SK-N-SH (cell line): ENCODE data around the gene GPR158. TPM values are rescaled to one million over a fixed set of nuclear protein-coding genes. Genes with fewer than 3 reads are reported as not detected.

Source experiments
- CTCF ChIA-PET: fragments of 300-600, 350-600 bp; formaldehyde crosslinking; extraction: SDS; loops from one replicate; lab custom pipeline; 2021; lab: Yijun Ruan, JAX
- POLR2A ChIA-PET: fragments of 350-600 bp; sonication (Branson Sonifier 250); formaldehyde crosslinking; extraction: SDS; loops from one replicate; lab custom pipeline; 2020; ENCODE audit warnings: antibody characterized with exemption, inconsistent platforms; lab: Yijun Ruan, JAX
- DNase-seq: peaks from one replicate; pipeline ENCODE4 v3.0.0; 2012
- H2AFZ ChIP-seq: fragments of 200-600 bp; sonication (generic); 2 replicates; pipeline ENCODE4 v1.8.1; 2016; ENCODE audit warnings: antibody characterized with exemption, mild to moderate bottlenecking, low read depth
- H3F3A ChIP-seq: fragments of 200-600 bp; sonication (generic); replicated peaks from 2 replicates; pipeline ENCODE3; 2016; ENCODE audit warnings: antibody characterized with exemption, mild to moderate bottlenecking; ENCODE audit not compliant: insufficient read depth
- H3K27ac ChIP-seq, 2 experiments: fragments of 200-500 bp in 1 of 2; fragments of 200-600 bp in 1 of 2; sonication (Bioruptor generic) in 1 of 2; sonication (generic), shearing (Covaris generic) in 1 of 2; 2 replicates each; pipeline versions ENCODE4 v1.5.1 to v1.6.1; 2014 to 2016; ENCODE audit warnings: low read depth in 2 of 2, inconsistent platforms in 1 of 2, low read length in 1 of 2, mild to moderate bottlenecking in 1 of 2, mixed read lengths in 1 of 2
- H3K27me3 ChIP-seq: fragments of 200-600 bp; sonication (generic), shearing (Covaris generic); 2 replicates; pipeline ENCODE4 v1.6.1; 2016; ENCODE audit warnings: mixed run types; ENCODE audit not compliant: insufficient read depth
- H3K36me3 ChIP-seq, 2 experiments: fragments of 200-500 bp in 1 of 2; fragments of 200-600 bp in 1 of 2; sonication (Bioruptor generic) in 1 of 2; sonication (generic) in 1 of 2; replicated peaks in 1 of 2; 2 replicates each; pipeline versions ENCODE3 to v1.5.1; 2014 to 2016; ENCODE audit warnings: low read length in 1 of 2, mild to moderate bottlenecking in 1 of 2; ENCODE audit not compliant: insufficient read depth in 2 of 2, control insufficient read depth in 1 of 2
- H3K4me1 ChIP-seq, 2 experiments: fragments of 200-500 bp in 1 of 2; fragments of 200-600 bp in 1 of 2; sonication (Bioruptor generic) in 1 of 2; sonication (generic), shearing (Covaris generic) in 1 of 2; 2 replicates each; pipeline versions ENCODE4 v1.5.1 to v1.6.1; 2014 to 2016; ENCODE audit warnings: low read depth in 1 of 2, low read length in 1 of 2, mixed run types in 1 of 2; ENCODE audit not compliant: insufficient read depth in 2 of 2, control insufficient read depth in 1 of 2
- H3K4me2 ChIP-seq: fragments of 200-600 bp; sonication (generic), shearing (Covaris generic); 2 replicates; pipeline ENCODE4 v1.6.1; 2017; ENCODE audit warnings: mixed run types
- H3K4me3 ChIP-seq, 2 experiments: fragments of 200-500 bp in 1 of 2; fragments of 200-600 bp in 1 of 2; sonication (Bioruptor generic) in 1 of 2; sonication (generic), shearing (Covaris generic) in 1 of 2; 2 replicates each; pipeline versions ENCODE4 v1.5.1 to v1.8.1; 2014 to 2016; ENCODE audit warnings: low read depth in 2 of 2, inconsistent platforms in 1 of 2, low read length in 1 of 2, mild to moderate bottlenecking in 1 of 2, mixed read lengths in 1 of 2, moderate library complexity in 1 of 2
- H3K79me2 ChIP-seq: fragments of 200-600 bp; sonication (generic); 2 replicates; pipeline ENCODE4 v1.8.1; 2017; ENCODE audit warnings: mild to moderate bottlenecking; ENCODE audit not compliant: insufficient read depth
- H3K9ac ChIP-seq: fragments of 200-600 bp; sonication (generic); 2 replicates; pipeline ENCODE4 v1.6.1; 2017; ENCODE audit warnings: mixed run types
- H3K9me2 ChIP-seq: fragments of 200-600 bp; sonication (generic); 2 replicates; pipeline ENCODE4 v1.6.1; 2017; ENCODE audit warnings: mixed run types
- H3K9me3 ChIP-seq: fragments of 200-600 bp; sonication (generic); 2 replicates; pipeline ENCODE4 v1.6.1; 2017; ENCODE audit warnings: mixed run types, mild to moderate bottlenecking, moderate library complexity
- H4K20me1 ChIP-seq: fragments of 200-600 bp; sonication (generic); 2 replicates; pipeline ENCODE4 v1.6.1; 2017; ENCODE audit warnings: mild to moderate bottlenecking, mixed run types; ENCODE audit not compliant: insufficient read depth
- CHD2 ChIP-seq: fragments of 150-350 bp; IDR thresholded peaks from 2 replicates; pipeline ENCODE4 v1.6.1; 2018; ENCODE audit warnings: low read length; ENCODE audit not compliant: partially characterized antibody
- CTCF ChIP-seq: fragments of 200-600 bp; sonication (generic); IDR thresholded peaks from 2 replicates; pipeline ENCODE4 v1.6.1; 2017; ENCODE audit warnings: antibody characterized with exemption, mild to moderate bottlenecking, moderate library complexity
- GABPA ChIP-seq: IDR thresholded peaks from 2 replicates; pipeline ENCODE4 v1.4.0; 2012; ENCODE audit warnings: low read depth, mild to moderate bottlenecking
- GATA2 ChIP-seq: sonication (generic); formaldehyde crosslinking; IDR thresholded peaks from 2 replicates; pipeline ENCODE4 v1.5.0; 2020; ENCODE audit warnings: mild to moderate bottlenecking, missing genetic modification reagents
- IRF3 ChIP-seq: fragments of 150-350 bp; IDR thresholded peaks from 2 replicates; pipeline ENCODE4 v1.6.1; 2016; ENCODE audit warnings: mild to moderate bottlenecking, low read depth, low read length
- JUND ChIP-seq: IDR thresholded peaks from 2 replicates; pipeline ENCODE4 v1.4.0; 2012
- MEF2A ChIP-seq: IDR thresholded peaks from 2 replicates; pipeline ENCODE4 v1.4.0; 2012; ENCODE audit warnings: low read depth, borderline replicate concordance
- NFIC ChIP-seq: IDR thresholded peaks from 2 replicates; pipeline ENCODE4 v1.4.0; 2012; ENCODE audit warnings: borderline replicate concordance
- RXRA ChIP-seq: IDR thresholded peaks from 2 replicates; pipeline ENCODE4 v1.4.0; 2012; ENCODE audit warnings: low read depth, mild to moderate bottlenecking, borderline replicate concordance
- SMC3 ChIP-seq: IDR thresholded peaks from 2 replicates; pipeline ENCODE4 v1.6.1; 2012; ENCODE audit warnings: low read depth, low read length, improper control_type of control experiment
- TAF1 ChIP-seq: IDR thresholded peaks from 2 replicates; pipeline ENCODE4 v1.6.1; 2012; ENCODE audit warnings: low read depth, mild to moderate bottlenecking, low read length, moderate library complexity, borderline replicate concordance
- YY1 ChIP-seq: IDR thresholded peaks from 2 replicates; pipeline ENCODE4 v1.4.0; 2012; ENCODE audit warnings: low read depth, mild to moderate bottlenecking
- WGBS: methylation state at CpG from one replicate; pipeline ENCODE4 v1.1.6; 2017; ENCODE audit warnings: low lambda C conversion rate; 5-methylcytosine and 5-hydroxymethylcytosine counted together
- polyA plus RNA-seq, 3 experiments: library from polyadenylated mRNA; depleted of rRNA; stranded (reverse); fragments of >200 nt; gene quantifications; 2 replicates each; pipeline ENCODE4 v1.2.3, GENCODE V29; 2012
- TF ChIP-seq, protein P1 (sequence below): IDR thresholded peaks from 2 replicates; pipeline ENCODE4 v1.6.1; 2012; ENCODE audit warnings: mild to moderate bottlenecking, low read depth, low read length, moderate library complexity

GPR158 gene
- polyA plus RNA-seq, 1 of the 3 experiments (the other 2 are of a cell fraction): not detected

DNA sequence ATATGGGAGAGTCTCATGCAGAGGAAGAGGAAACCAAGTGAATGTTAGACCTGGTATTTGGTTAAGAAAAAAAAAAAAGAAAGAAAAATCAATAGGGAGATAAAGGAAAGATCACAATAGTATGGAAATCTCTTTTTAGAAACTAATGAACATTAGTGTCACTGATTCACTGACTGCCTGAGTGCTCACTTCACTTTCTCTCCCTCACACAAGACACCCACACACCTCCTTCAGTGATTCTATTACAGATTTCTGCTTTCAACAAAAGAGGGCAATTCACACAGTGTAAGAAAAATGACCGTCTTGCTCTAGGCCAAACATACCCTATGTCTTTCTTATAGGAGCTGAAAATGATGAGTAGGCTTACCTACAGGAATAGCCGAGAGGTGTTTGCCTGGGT is 6.0 kb downstream of the GPR158 start:
- Histone ChIP-seq H3K4me2 (no peak overlapping the region), H3K9me2 (no peaks in the 10 kb centered on the region), H3K9ac (no peak overlapping the region), H3K27me3 (peaks cover 13% of the 10 kb centered on the region), H3F3A (no peaks in the 10 kb centered on the region), H3K9me3 (no peaks in the 10 kb centered on the region), H3K79me2 (no peaks in the 10 kb centered on the region), H3K27ac (no peak overlapping the region), H3K4me1 (peaks cover 0 to 2% of the 10 kb centered on the region in 2 experiments; a peak in 1 of 4 replicates), H4K20me1 (no peaks in the 10 kb centered on the region), H3K36me3 (no peaks in the 10 kb centered on the region), H2AFZ (no peak overlapping the region), H3K4me3 (no peak overlapping the region)
- POLR2A ChIA-PET: no interaction called here
- CTCF ChIA-PET: no interaction called here
- TF ChIP-seq NFIC: no peak
- no peak for TF ChIP-seq JUND
- no peak for TF ChIP-seq CHD2
- TF ChIP-seq YY1: no peak
- TF ChIP-seq GABPA: no peak
- TF ChIP-seq RXRA: no peak
- no peak for TF ChIP-seq IRF3
- TF ChIP-seq, protein P1, sequence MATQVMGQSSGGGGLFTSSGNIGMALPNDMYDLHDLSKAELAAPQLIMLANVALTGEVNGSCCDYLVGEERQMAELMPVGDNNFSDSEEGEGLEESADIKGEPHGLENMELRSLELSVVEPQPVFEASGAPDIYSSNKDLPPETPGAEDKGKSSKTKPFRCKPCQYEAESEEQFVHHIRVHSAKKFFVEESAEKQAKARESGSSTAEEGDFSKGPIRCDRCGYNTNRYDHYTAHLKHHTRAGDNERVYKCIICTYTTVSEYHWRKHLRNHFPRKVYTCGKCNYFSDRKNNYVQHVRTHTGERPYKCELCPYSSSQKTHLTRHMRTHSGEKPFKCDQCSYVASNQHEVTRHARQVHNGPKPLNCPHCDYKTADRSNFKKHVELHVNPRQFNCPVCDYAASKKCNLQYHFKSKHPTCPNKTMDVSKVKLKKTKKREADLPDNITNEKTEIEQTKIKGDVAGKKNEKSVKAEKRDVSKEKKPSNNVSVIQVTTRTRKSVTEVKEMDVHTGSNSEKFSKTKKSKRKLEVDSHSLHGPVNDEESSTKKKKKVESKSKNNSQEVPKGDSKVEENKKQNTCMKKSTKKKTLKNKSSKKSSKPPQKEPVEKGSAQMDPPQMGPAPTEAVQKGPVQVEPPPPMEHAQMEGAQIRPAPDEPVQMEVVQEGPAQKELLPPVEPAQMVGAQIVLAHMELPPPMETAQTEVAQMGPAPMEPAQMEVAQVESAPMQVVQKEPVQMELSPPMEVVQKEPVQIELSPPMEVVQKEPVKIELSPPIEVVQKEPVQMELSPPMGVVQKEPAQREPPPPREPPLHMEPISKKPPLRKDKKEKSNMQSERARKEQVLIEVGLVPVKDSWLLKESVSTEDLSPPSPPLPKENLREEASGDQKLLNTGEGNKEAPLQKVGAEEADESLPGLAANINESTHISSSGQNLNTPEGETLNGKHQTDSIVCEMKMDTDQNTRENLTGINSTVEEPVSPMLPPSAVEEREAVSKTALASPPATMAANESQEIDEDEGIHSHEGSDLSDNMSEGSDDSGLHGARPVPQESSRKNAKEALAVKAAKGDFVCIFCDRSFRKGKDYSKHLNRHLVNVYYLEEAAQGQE: no peak
- TF ChIP-seq TAF1: no peak
- TF ChIP-seq CTCF: no peak
- TF ChIP-seq GATA2 (CRISPR knock-in tag): no peak
- no peak for TF ChIP-seq SMC3
- no peak for TF ChIP-seq MEF2A
- WGBS: 16% methylated on average over 2 of the region's 2 CpGs
- DNase-seq: no peak
